Activated CD8-positive, alpha-beta T cell treated with anti-CD3 and anti-CD28 coated beads, Interleukin-2, amount 10 ng/mL, durations not matched to agents 7 days and 5 days (primary cell): ENCODE measurements around the gene RERE. TPM values are rescaled to one million over a fixed set of nuclear protein-coding genes. Genes with fewer than 3 reads are reported as not detected.

Experiments used
- ATAC-seq: fragments of 150-1000 bp; cut with Tn5 transposase; one replicate; pipeline ENCODE4 v1.10.0; 2021; ENCODE audit warnings: moderate library complexity
- CTCF ChIA-PET: fragments of 350-600 bp; sonication (Branson Sonifier 250); formaldehyde crosslinking; loops from one replicate; lab custom pipeline; 2021; ENCODE audit warnings: antibody characterized with exemption; lab: Charles Lee
- POLR2A ChIA-PET: fragments of 350-600 bp; sonication (Branson Sonifier 250); formaldehyde crosslinking; loops from one replicate; lab custom pipeline; 2021; ENCODE audit warnings: antibody characterized with exemption; lab: Charles Lee
- DNase-seq: peaks from one replicate; pipeline ENCODE4 v3.0.0-alpha.2; 2020
- H3K27ac Mint-ChIP-seq: one replicate; pipeline ENCODE4 v1.8.0; 2021; ENCODE audit warnings: mild to moderate bottlenecking, mixed read lengths
- H3K27me3 Mint-ChIP-seq: one replicate; pipeline ENCODE4 v1.8.0; 2021; ENCODE audit warnings: low read depth, mixed read lengths
- H3K36me3 Mint-ChIP-seq: one replicate; pipeline ENCODE4 v1.8.0; 2021; ENCODE audit warnings: low read depth, mixed read lengths
- H3K4me1 Mint-ChIP-seq: one replicate; pipeline ENCODE4 v1.8.0; 2021; ENCODE audit warnings: low read depth, mixed read lengths
- H3K4me3 Mint-ChIP-seq: one replicate; pipeline ENCODE4 v1.8.0; 2021; ENCODE audit warnings: mild to moderate bottlenecking, mixed read lengths
- H3K9me3 Mint-ChIP-seq: one replicate; pipeline ENCODE4 v1.8.0; 2022; ENCODE audit warnings: mixed read lengths; ENCODE audit not compliant: insufficient read depth
- total RNA-seq, 2 experiments: library from RNA; stranded (reverse); gene quantifications; one replicate each; pipeline ENCODE4 v1.2.3, GENCODE V29; 2021

Gene RERE
- total RNA-seq, 2 experiments from 2014 or later = 37.4 to 44.7 TPM

- no peaks in the 10 kb centered on the region for H3K4me1 Mint-ChIP-seq
- ChIA-PET POLR2A (no interaction called here), CTCF (no interaction called here)
- H3K36me3 Mint-ChIP-seq = no peaks in the 10 kb centered on the region
- ATAC-seq = no peak
- no peaks in the 10 kb centered on the region for H3K9me3 Mint-ChIP-seq
- DNase-seq = no peak
- no peak overlapping the region for H3K4me3 Mint-ChIP-seq
- no peak overlapping the region for H3K27ac Mint-ChIP-seq
- no peaks in the 10 kb centered on the region for H3K27me3 Mint-ChIP-seq
These were observed 474.4 kb downstream of the RERE start for GRCh38 chr1:8343044-8343443.

- no peaks in the 10 kb centered on the region for H3K27me3 Mint-ChIP-seq
- H3K4me3 Mint-ChIP-seq = no peak overlapping the region
- ChIA-PET CTCF (no interaction called here), POLR2A (no interaction called here)
- no peaks in the 10 kb centered on the region for H3K4me1 Mint-ChIP-seq
- no peaks in the 10 kb centered on the region for H3K36me3 Mint-ChIP-seq
- no peak overlapping the region for H3K27ac Mint-ChIP-seq
- ATAC-seq = no peak
- DNase-seq = no peak
- no peaks in the 10 kb centered on the region for H3K9me3 Mint-ChIP-seq
These were observed 475.1 kb downstream of the RERE start for GRCh38 chr1:8342325-8342724.

- CTCF ChIA-PET = interaction anchor here (1.7 kb wide), 1 partner anchor 325 kb away, joined by 6 read pairs; no protein-coding TSS in a partner anchor
- no peaks in the 10 kb centered on the region for H3K36me3 Mint-ChIP-seq
- POLR2A ChIA-PET = no interaction called here
These were observed 477.0 kb downstream of the RERE start for GRCh38 chr1:8340448-8340847.

GRCh38 chr1:8339203-8339600, 478.2 kb downstream of the RERE start:
- POLR2A ChIA-PET = no interaction called here
- Mint-ChIP-seq H3K9me3 (no peaks in the 10 kb centered on the region), H3K27ac (no peak overlapping the region), H3K27me3 (no peaks in the 10 kb centered on the region), H3K36me3 (no peaks in the 10 kb centered on the region), H3K4me3 (no peak overlapping the region), H3K4me1 (no peaks in the 10 kb centered on the region)
- CTCF ChIA-PET = interaction anchor here (1.7 kb wide), 1 partner anchor 324 kb away, joined by 6 read pairs; no protein-coding TSS in a partner anchor
- DNase-seq = no peak
- no peak for ATAC-seq

More at GRCh38 chr1:8340448-8340847, 477.0 kb downstream of the RERE start:
- H3K4me3 Mint-ChIP-seq = no peak overlapping the region
- no peaks in the 10 kb centered on the region for H3K27me3 Mint-ChIP-seq
- no peaks in the 10 kb centered on the region for H3K9me3 Mint-ChIP-seq
- ATAC-seq (no peak), DNase-seq (no peak)
- no peak overlapping the region for H3K27ac Mint-ChIP-seq
- H3K4me1 Mint-ChIP-seq = no peaks in the 10 kb centered on the region

GRCh38 chr1:8338526-8339202, 478.8 kb downstream of the RERE start:
- no peak for ATAC-seq
- ChIA-PET CTCF (interaction anchor here (1.7 kb wide), 1 partner anchor 323 kb away, joined by 6 read pairs; no protein-coding TSS in a partner anchor), POLR2A (no interaction called here)
- Mint-ChIP-seq H3K27ac (no peak overlapping the region), H3K4me1 (no peaks in the 10 kb centered on the region), H3K27me3 (no peaks in the 10 kb centered on the region), H3K4me3 (no peak overlapping the region), H3K9me3 (no peaks in the 10 kb centered on the region), H3K36me3 (no peaks in the 10 kb centered on the region)
- DNase-seq = no peak

- no peaks in the 10 kb centered on the region for H3K4me1 Mint-ChIP-seq
- no peaks in the 10 kb centered on the region for H3K36me3 Mint-ChIP-seq
- ATAC-seq (no peak), DNase-seq (no peak)
- H3K4me3 Mint-ChIP-seq = no peak overlapping the region
- H3K27ac Mint-ChIP-seq = no peak overlapping the region
- H3K27me3 Mint-ChIP-seq = no peaks in the 10 kb centered on the region
- ChIA-PET POLR2A (no interaction called here), CTCF (interaction anchor here (1.4 kb wide), 1 partner anchor 323 kb away, joined by 4 read pairs; no protein-coding TSS in a partner anchor)
- no peaks in the 10 kb centered on the region for H3K9me3 Mint-ChIP-seq
These were observed 479.5 kb downstream of the RERE start for GRCh38 chr1:8337776-8338525.

GRCh38 chr1:8335246-8335645, 482.2 kb downstream of the RERE start:
- H3K4me1 Mint-ChIP-seq = no peaks in the 10 kb centered on the region
- DNase-seq (no peak), ATAC-seq (no peak)
- ChIA-PET POLR2A (no interaction called here), CTCF (no interaction called here)
- H3K27ac Mint-ChIP-seq = no peak overlapping the region
- H3K9me3 Mint-ChIP-seq = no peaks in the 10 kb centered on the region
- no peaks in the 10 kb centered on the region for H3K36me3 Mint-ChIP-seq
- no peak overlapping the region for H3K4me3 Mint-ChIP-seq
- H3K27me3 Mint-ChIP-seq = no peaks in the 10 kb centered on the region

GRCh38 chr1:8334106-8334851, 483.2 kb downstream of the RERE start:
- Mint-ChIP-seq H3K27ac (no peak overlapping the region), H3K27me3 (no peaks in the 10 kb centered on the region), H3K9me3 (no peaks in the 10 kb centered on the region), H3K4me1 (peaks cover 6% of the 10 kb centered on the region), H3K4me3 (no peak overlapping the region), H3K36me3 (no peaks in the 10 kb centered on the region)
- ChIA-PET POLR2A (no interaction called here), CTCF (no interaction called here)
- DNase-seq (no peak), ATAC-seq (no peak)

- ATAC-seq (no peak), DNase-seq (no peak)
- CTCF ChIA-PET = no interaction called here
- H3K9me3 Mint-ChIP-seq = no peaks in the 10 kb centered on the region
- H3K4me1 Mint-ChIP-seq = peaks cover 6% of the 10 kb centered on the region
- no peak overlapping the region for H3K27ac Mint-ChIP-seq
- H3K27me3 Mint-ChIP-seq = no peaks in the 10 kb centered on the region
- no peaks in the 10 kb centered on the region for H3K36me3 Mint-ChIP-seq
- POLR2A ChIA-PET = no interaction called here
- no peak overlapping the region for H3K4me3 Mint-ChIP-seq
These were observed 484.0 kb downstream of the RERE start for GRCh38 chr1:8333246-8333987.

- H3K36me3 Mint-ChIP-seq = no peaks in the 10 kb centered on the region
- peaks cover 6% of the 10 kb centered on the region for H3K4me1 Mint-ChIP-seq
- H3K4me3 Mint-ChIP-seq = no peak overlapping the region
- no peaks in the 10 kb centered on the region for H3K9me3 Mint-ChIP-seq
- CTCF ChIA-PET = no interaction called here
- H3K27me3 Mint-ChIP-seq = no peaks in the 10 kb centered on the region
- ATAC-seq = no peak
- DNase-seq = no peak
- POLR2A ChIA-PET = no interaction called here
- H3K27ac Mint-ChIP-seq = no peak overlapping the region
These were observed 484.6 kb downstream of the RERE start for GRCh38 chr1:8332806-8333205.

GRCh38 chr1:8330271-8331125, 486.9 kb downstream of the RERE start:
- Mint-ChIP-seq H3K36me3 (no peaks in the 10 kb centered on the region), H3K27ac (no peak overlapping the region), H3K4me3 (no peak overlapping the region), H3K4me1 (peaks cover 6% of the 10 kb centered on the region), H3K9me3 (no peaks in the 10 kb centered on the region), H3K27me3 (no peaks in the 10 kb centered on the region)
- DNase-seq (no peak), ATAC-seq (no peak)
- CTCF ChIA-PET = no interaction called here
- POLR2A ChIA-PET = no interaction called here
